Activated naive CD4-positive, alpha-beta T cell treated with anti-CD3 and anti-CD28 coated beads for 36 hours (primary cell): ENCODE data around the gene OR7A10. TPM values are rescaled to one million over a fixed set of nuclear protein-coding genes. Genes with fewer than 3 reads are reported as not detected.

Experiments
- total RNA-seq, 2 experiments: library from RNA; stranded (reverse); gene quantifications; one replicate each; pipeline ENCODE4 v1.2.3, GENCODE V29; 2021

Gene OR7A10
- total RNA-seq, 2 experiments from 2014 or later = not detected

Other genes starting within 250 kb of the OR7A10 start
- gene ADGRE3, start 174.1 kb downstream of the OR7A10 start, total RNA-seq = not detected
- 10 to 100 TPM; 28.6 to 31.7 TPM for gene ZNF333, start 158.9 kb downstream of the OR7A10 start, total RNA-seq
- gene ADGRE2, start 70.4 kb downstream of the OR7A10 start, total RNA-seq = under 1 TPM; 0.40 to 0.45 TPM
- gene OR7A5, start 13.7 kb downstream of the OR7A10 start, total RNA-seq = not detected
- not detected for gene OR7C1, start 13.7 kb downstream of the OR7A10 start, total RNA-seq
- gene OR7A17, start 37.2 kb upstream of the OR7A10 start, total RNA-seq = not detected
- not detected for gene OR7C2, start 92.6 kb upstream of the OR7A10 start, total RNA-seq
- gene SLC1A6, start 130.9 kb upstream of the OR7A10 start, total RNA-seq = not detected
- gene CASP14, start 200.6 kb upstream of the OR7A10 start, total RNA-seq = not detected
- not detected for gene OR1I1, start 233.3 kb upstream of the OR7A10 start, total RNA-seq